Measurements from ENCODE around the gene SPTA1.

SPTA1 gene

DNA sequence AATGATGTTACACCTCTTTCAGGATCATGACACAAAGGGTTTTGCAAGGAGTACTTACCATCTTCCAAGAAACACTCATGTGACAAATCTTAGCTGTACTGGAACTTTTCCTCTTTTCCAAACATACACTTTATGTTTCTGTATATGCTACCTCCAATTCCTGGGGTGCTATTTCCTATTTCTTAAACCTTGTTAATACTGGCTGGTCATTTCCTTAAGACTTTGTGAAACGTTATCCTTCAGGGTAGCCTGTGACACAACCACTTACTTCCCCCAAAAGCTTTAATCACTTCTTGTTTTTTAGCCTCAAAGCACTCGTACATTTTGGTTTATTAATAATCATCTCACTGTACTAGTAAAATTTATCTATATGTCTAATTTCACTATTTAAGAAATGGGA, 42.1 kb downstream of the SPTA1 start:
- no peak overlapping the region for H3K4me2 ChIP-seq (ENCODE audit: low read length)
- no peak for TF ChIP-seq EZH2 (IDR thresholded peaks at IDR 0.05; ENCODE audit: borderline replicate concordance, low read length)
- TF ChIP-seq, protein P1, sequence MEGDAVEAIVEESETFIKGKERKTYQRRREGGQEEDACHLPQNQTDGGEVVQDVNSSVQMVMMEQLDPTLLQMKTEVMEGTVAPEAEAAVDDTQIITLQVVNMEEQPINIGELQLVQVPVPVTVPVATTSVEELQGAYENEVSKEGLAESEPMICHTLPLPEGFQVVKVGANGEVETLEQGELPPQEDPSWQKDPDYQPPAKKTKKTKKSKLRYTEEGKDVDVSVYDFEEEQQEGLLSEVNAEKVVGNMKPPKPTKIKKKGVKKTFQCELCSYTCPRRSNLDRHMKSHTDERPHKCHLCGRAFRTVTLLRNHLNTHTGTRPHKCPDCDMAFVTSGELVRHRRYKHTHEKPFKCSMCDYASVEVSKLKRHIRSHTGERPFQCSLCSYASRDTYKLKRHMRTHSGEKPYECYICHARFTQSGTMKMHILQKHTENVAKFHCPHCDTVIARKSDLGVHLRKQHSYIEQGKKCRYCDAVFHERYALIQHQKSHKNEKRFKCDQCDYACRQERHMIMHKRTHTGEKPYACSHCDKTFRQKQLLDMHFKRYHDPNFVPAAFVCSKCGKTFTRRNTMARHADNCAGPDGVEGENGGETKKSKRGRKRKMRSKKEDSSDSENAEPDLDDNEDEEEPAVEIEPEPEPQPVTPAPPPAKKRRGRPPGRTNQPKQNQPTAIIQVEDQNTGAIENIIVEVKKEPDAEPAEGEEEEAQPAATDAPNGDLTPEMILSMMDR (IDR thresholded peaks at IDR 0.05; ENCODE audit: low read length): no peak

GRCh38 chr1:158638904-158639303, 47.6 kb downstream of the SPTA1 start:
- TF ChIP-seq EZH2 (IDR thresholded peaks at IDR 0.05; ENCODE audit: borderline replicate concordance, low read length): no peak
- TF ChIP-seq, protein P1 (IDR thresholded peaks at IDR 0.05; ENCODE audit: low read length): no peak
- no peaks in the 10 kb centered on the region for H4K20me1 ChIP-seq (ENCODE audit: insufficient read depth, low read length)
- H3K36me3 ChIP-seq (ENCODE audit: insufficient read depth, low read length): no peaks in the 10 kb centered on the region

More for the DNA sequence above, 42.1 kb downstream of the SPTA1 start:
- Histone ChIP-seq H4K20me1 (ENCODE audit: insufficient read depth, low read length) (no peaks in the 10 kb centered on the region), H2AFZ (ENCODE audit: low read length) (no peak overlapping the region), H3K9me2 (ENCODE audit: low read depth, low read length) (no peaks in the 10 kb centered on the region), H3K4me1 (ENCODE audit: insufficient read depth, low read length, severe bottlenecking) (no peaks in the 10 kb centered on the region), H3K4me3 (ENCODE audit: low read depth, low read length, poor library complexity, severe bottlenecking) (no peak overlapping the region), H3F3A (ENCODE audit: insufficient read depth, low read length) (no peaks in the 10 kb centered on the region), H3K9ac (ENCODE audit: low read length) (no peak overlapping the region), H3K27me3 (ENCODE audit: insufficient read depth, low read length) (no peaks in the 10 kb centered on the region), H3K79me2 (ENCODE audit: insufficient read depth, low read length) (no peaks in the 10 kb centered on the region), H3K36me3 (ENCODE audit: insufficient read depth, low read length) (no peaks in the 10 kb centered on the region), H3K27ac (ENCODE audit: low read depth, low read length, poor library complexity, severe bottlenecking) (no peak overlapping the region), H3K9me3 (ENCODE audit: low read length) (no peaks in the 10 kb centered on the region)

GRCh38 chr1:158638146-158638545, 48.4 kb downstream of the SPTA1 start:
- H3K9me2 ChIP-seq (ENCODE audit: low read depth, low read length): no peaks in the 10 kb centered on the region
- no peaks in the 10 kb centered on the region for H3K79me2 ChIP-seq (ENCODE audit: insufficient read depth, low read length)
- no peaks in the 10 kb centered on the region for H3F3A ChIP-seq (ENCODE audit: insufficient read depth, low read length)
- H3K27ac ChIP-seq (ENCODE audit: low read depth, low read length, poor library complexity, severe bottlenecking): no peak overlapping the region
- H3K27me3 ChIP-seq (ENCODE audit: insufficient read depth, low read length): no peaks in the 10 kb centered on the region
- TF ChIP-seq, protein P1 (IDR thresholded peaks at IDR 0.05; ENCODE audit: low read length): no peak
- TF ChIP-seq EZH2 (IDR thresholded peaks at IDR 0.05; ENCODE audit: borderline replicate concordance, low read length): no peak
- H3K36me3 ChIP-seq (ENCODE audit: insufficient read depth, low read length): no peaks in the 10 kb centered on the region
- no peak overlapping the region for H3K4me3 ChIP-seq (ENCODE audit: low read depth, low read length, poor library complexity, severe bottlenecking)
- no peak overlapping the region for H3K9ac ChIP-seq (ENCODE audit: low read length)
- no peaks in the 10 kb centered on the region for H3K9me3 ChIP-seq (ENCODE audit: low read length)
- no peaks in the 10 kb centered on the region for H3K4me1 ChIP-seq (ENCODE audit: insufficient read depth, low read length, severe bottlenecking)
- H3K4me2 ChIP-seq (ENCODE audit: low read length): no peak overlapping the region
- H2AFZ ChIP-seq (ENCODE audit: low read length): no peak overlapping the region
- H4K20me1 ChIP-seq (ENCODE audit: insufficient read depth, low read length): no peaks in the 10 kb centered on the region

More at GRCh38 chr1:158638904-158639303, 47.6 kb downstream of the SPTA1 start:
- H3K9ac ChIP-seq (ENCODE audit: low read length): no peak overlapping the region
- no peak overlapping the region for H2AFZ ChIP-seq (ENCODE audit: low read length)
- no peaks in the 10 kb centered on the region for H3K79me2 ChIP-seq (ENCODE audit: insufficient read depth, low read length)
- no peaks in the 10 kb centered on the region for H3K9me3 ChIP-seq (ENCODE audit: low read length)
- H3K4me2 ChIP-seq (ENCODE audit: low read length): no peak overlapping the region
- no peaks in the 10 kb centered on the region for H3F3A ChIP-seq (ENCODE audit: insufficient read depth, low read length)
- H3K4me1 ChIP-seq (ENCODE audit: insufficient read depth, low read length, severe bottlenecking): no peaks in the 10 kb centered on the region
- H3K4me3 ChIP-seq (ENCODE audit: low read depth, low read length, poor library complexity, severe bottlenecking): no peak overlapping the region
- H3K9me2 ChIP-seq (ENCODE audit: low read depth, low read length): no peaks in the 10 kb centered on the region
- H3K27me3 ChIP-seq (ENCODE audit: insufficient read depth, low read length): no peaks in the 10 kb centered on the region
- no peak overlapping the region for H3K27ac ChIP-seq (ENCODE audit: low read depth, low read length, poor library complexity, severe bottlenecking)
